ENCODE results near the gene ATAD3B. TPM values are rescaled to one million over a fixed set of nuclear protein-coding genes. Genes with fewer than 3 reads are reported as not detected.
"Not testable (repeated sequence)": the region's sequence is repeated elsewhere in the genome, so short reads cannot be mapped to it uniquely, and the experiment has no call there.

Gene ATAD3B
- total and polyA plus RNA-seq, 2 donors (not counting 3 experiments of a cell fraction or from before 2014, with no cell fraction given), result 20.5 to 48.2 TPM

- TF ChIP-seq POLR2AphosphoS5 (IDR thresholded peaks at IDR 0.05; ENCODE audit: insufficient read depth, low read depth, low read length) (no peak), JUN (IDR thresholded peaks at IDR 0.05; ENCODE audit: borderline replicate concordance, insufficient read depth, insufficient read length, low read depth) (no peak), MAX (IDR thresholded peaks at IDR 0.05; ENCODE audit: insufficient read depth, insufficient read length) (no peak), GATA2 (IDR thresholded peaks at IDR 0.05; ENCODE audit: insufficient read depth, insufficient read length, low read depth, low read length) (no peak), FOS (IDR thresholded peaks at IDR 0.05; ENCODE audit: borderline replicate concordance, insufficient read depth, low read length) (no peak), MYC (IDR thresholded peaks at IDR 0.05; ENCODE audit: low read depth, low read length) (no peak), CTCF (IDR thresholded peaks at IDR 0.05; ENCODE audit: extremely low read depth in 1 of 2, insufficient read depth in 1 of 2, low read depth in 1 of 2, low read length in 2 of 2) (no peak), POLR2A (IDR thresholded peaks at IDR 0.05; ENCODE audit: low read depth, low read length) (no peak), EZH2 (IDR thresholded peaks at IDR 0.05; ENCODE audit: borderline replicate concordance, low read depth, low read length, severe bottlenecking) (no peak)
- no peak overlapping the region for H2AFZ ChIP-seq (ENCODE audit: low read depth, low read length)
- no peak overlapping the region for H3K27ac ChIP-seq (ENCODE audit: insufficient read depth, low read depth, low read length)
- intact Hi-C loops (cut with micrococcal nuclease) (no loop called here), dilution Hi-C loops (cut with MboI; ENCODE audit: extremely low pct_ligation_motif_present, low sequenced_read_pairs) (no loop called here)
- no peaks in the 10 kb centered on the region for H3K79me2 ChIP-seq (ENCODE audit: control insufficient read depth, insufficient read depth, low read length)
- no peaks in the 10 kb centered on the region for H3K9me3 ChIP-seq (replicated peaks; ENCODE audit: control insufficient read depth, insufficient read depth, low read length)
- POLR2A ChIA-PET, result no interaction called here
- H3K4me1 ChIP-seq (ENCODE audit: control insufficient read depth, extremely low read depth, insufficient read depth, low read length), result peaks cover 7% of the 10 kb centered on the region
- no TSS peak for BruUV-seq (replicated peaks)
- DNase-seq (ENCODE audit: low read depth, low spot score) (no peak), FAIRE-seq (no peak)
- H3K9ac ChIP-seq (replicated peaks; ENCODE audit: extremely low read depth, insufficient read depth, low read length), result no peak overlapping the region
- no peaks in the 10 kb centered on the region for H4K20me1 ChIP-seq (replicated peaks; ENCODE audit: control insufficient read depth, extremely low read depth, insufficient read depth, low read length)
- H3K4me2 ChIP-seq (ENCODE audit: insufficient read depth, low read length), result no peak overlapping the region
- H3K4me3 ChIP-seq (replicated peaks in 1 of 3; ENCODE audit: insufficient read depth in 1 of 3, low read depth in 1 of 3, low read length in 3 of 3), result no peak overlapping the region
- CTCF ChIA-PET, result interaction anchor here (1.4 kb wide), 1 partner anchor 26 kb away, joined by 5 read pairs; no protein-coding TSS in a partner anchor
- H3K27me3 ChIP-seq (ENCODE audit: control insufficient read depth in 2 of 2, insufficient read depth in 2 of 2, low read length in 2 of 2), result no peaks in the 10 kb centered on the region
- no peaks in the 10 kb centered on the region for H3K36me3 ChIP-seq (ENCODE audit: control insufficient read depth in 2 of 2, extremely low read depth in 1 of 2, insufficient read depth in 2 of 2, low read length in 2 of 2)
- no peaks in the 10 kb centered on the region for H3K9me1 ChIP-seq (replicated peaks; ENCODE audit: control insufficient read depth, extremely low read depth, insufficient read depth, low read length)
Observed at GRCh38 chr1:1428174-1428573, 43.4 kb upstream of the ATAD3B start.

GRCh38 chr1:1428967-1429366 is 42.6 kb upstream of the ATAD3B start:
- H3K9ac ChIP-seq (replicated peaks; ENCODE audit: extremely low read depth, insufficient read depth, low read length); dilution Hi-C loops (cut with MboI; ENCODE audit: extremely low pct_ligation_motif_present, low sequenced_read_pairs): not testable (repeated sequence)

More at GRCh38 chr1:1428967-1429366, 42.6 kb upstream of the ATAD3B start:
- POLR2A ChIA-PET; DNase-seq (ENCODE audit: low read depth, low spot score); H3K27me3 ChIP-seq (ENCODE audit: control insufficient read depth in 2 of 2, insufficient read depth in 2 of 2, low read length in 2 of 2); H3K9me1 ChIP-seq (replicated peaks; ENCODE audit: control insufficient read depth, extremely low read depth, insufficient read depth, low read length); H3K4me2 ChIP-seq (ENCODE audit: insufficient read depth, low read length); H3K9me3 ChIP-seq (replicated peaks; ENCODE audit: control insufficient read depth, insufficient read depth, low read length); H4K20me1 ChIP-seq (replicated peaks; ENCODE audit: control insufficient read depth, extremely low read depth, insufficient read depth, low read length); intact Hi-C loops (cut with micrococcal nuclease); H3K27ac ChIP-seq (ENCODE audit: insufficient read depth, low read depth, low read length); H3K4me3 ChIP-seq (replicated peaks in 1 of 3; ENCODE audit: insufficient read depth in 1 of 3, low read depth in 1 of 3, low read length in 3 of 3); FAIRE-seq; H3K79me2 ChIP-seq (ENCODE audit: control insufficient read depth, insufficient read depth, low read length); H3K36me3 ChIP-seq (ENCODE audit: control insufficient read depth in 2 of 2, extremely low read depth in 1 of 2, insufficient read depth in 2 of 2, low read length in 2 of 2); H2AFZ ChIP-seq (ENCODE audit: low read depth, low read length); BruUV-seq (replicated peaks): not testable (repeated sequence)
- CTCF ChIA-PET, result interaction anchor here (1.4 kb wide), 1 partner anchor 27 kb away, joined by 5 read pairs; no protein-coding TSS in a partner anchor
- H3K4me1 ChIP-seq (ENCODE audit: control insufficient read depth, extremely low read depth, insufficient read depth, low read length), result peaks cover 13% of the 10 kb centered on the region
